GM10248 (cell line): ENCODE data around the gene PLXNB3.

ENCODE experiments used
- CTCF ChIA-PET: fragments of 300-600 bp; sonication (Branson Sonifier 250); formaldehyde crosslinking; extraction: SDS; loops from one replicate; lab custom pipeline; 2021; ENCODE audit warnings: antibody characterized with exemption; lab: Yijun Ruan, JAX
- POLR2A ChIA-PET: fragments of 350-650 bp; sonication (Branson Sonifier 250); formaldehyde crosslinking; extraction: SDS; loops from one replicate; lab custom pipeline; 2020; ENCODE audit warnings: antibody characterized with exemption; lab: Yijun Ruan, JAX
- DNase-seq: peaks from one replicate; pipeline ENCODE4 v3.0.0; 2012; ENCODE audit errors: extremely low spot score
- TF ChIP-seq, protein P1 (sequence below): IDR thresholded peaks from 2 replicates; pipeline ENCODE4 v1.5.1; 2012; ENCODE audit warnings: mild to moderate bottlenecking, low read depth; ENCODE audit errors: extremely low read depth, missing control alignments, control extremely low read depth

PLXNB3 gene

DNA sequence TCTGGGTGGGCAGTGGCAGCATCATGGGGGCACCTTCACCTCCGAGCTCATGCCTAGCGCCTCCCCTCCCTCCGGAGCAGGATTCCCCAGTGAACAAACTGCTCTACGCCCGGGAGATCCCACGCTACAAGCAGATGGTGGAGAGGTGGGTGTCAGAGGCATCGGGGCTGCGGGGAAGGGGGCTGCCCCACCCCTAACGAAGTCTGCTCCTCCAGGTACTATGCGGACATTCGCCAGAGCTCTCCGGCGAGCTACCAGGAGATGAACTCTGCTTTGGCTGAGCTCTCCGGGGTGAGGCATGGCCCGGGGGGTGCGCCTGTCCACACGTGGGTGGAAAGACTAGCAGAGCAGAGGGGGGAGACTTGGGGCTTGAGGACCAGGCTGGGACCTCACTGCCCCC, 14.1 kb downstream of the PLXNB3 start:
- ChIA-PET POLR2A (interaction anchor here (0.8 kb wide), 1 partner anchor 169 kb away, joined by 3 read pairs; no protein-coding TSS in a partner anchor), CTCF (interaction anchor here (1.1 kb wide), 1 partner anchor 11 kb away, joined by 3 read pairs; no protein-coding TSS in a partner anchor)
- TF ChIP-seq, protein P1, sequence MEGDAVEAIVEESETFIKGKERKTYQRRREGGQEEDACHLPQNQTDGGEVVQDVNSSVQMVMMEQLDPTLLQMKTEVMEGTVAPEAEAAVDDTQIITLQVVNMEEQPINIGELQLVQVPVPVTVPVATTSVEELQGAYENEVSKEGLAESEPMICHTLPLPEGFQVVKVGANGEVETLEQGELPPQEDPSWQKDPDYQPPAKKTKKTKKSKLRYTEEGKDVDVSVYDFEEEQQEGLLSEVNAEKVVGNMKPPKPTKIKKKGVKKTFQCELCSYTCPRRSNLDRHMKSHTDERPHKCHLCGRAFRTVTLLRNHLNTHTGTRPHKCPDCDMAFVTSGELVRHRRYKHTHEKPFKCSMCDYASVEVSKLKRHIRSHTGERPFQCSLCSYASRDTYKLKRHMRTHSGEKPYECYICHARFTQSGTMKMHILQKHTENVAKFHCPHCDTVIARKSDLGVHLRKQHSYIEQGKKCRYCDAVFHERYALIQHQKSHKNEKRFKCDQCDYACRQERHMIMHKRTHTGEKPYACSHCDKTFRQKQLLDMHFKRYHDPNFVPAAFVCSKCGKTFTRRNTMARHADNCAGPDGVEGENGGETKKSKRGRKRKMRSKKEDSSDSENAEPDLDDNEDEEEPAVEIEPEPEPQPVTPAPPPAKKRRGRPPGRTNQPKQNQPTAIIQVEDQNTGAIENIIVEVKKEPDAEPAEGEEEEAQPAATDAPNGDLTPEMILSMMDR, result no peak
- no peak for DNase-seq

DNA sequence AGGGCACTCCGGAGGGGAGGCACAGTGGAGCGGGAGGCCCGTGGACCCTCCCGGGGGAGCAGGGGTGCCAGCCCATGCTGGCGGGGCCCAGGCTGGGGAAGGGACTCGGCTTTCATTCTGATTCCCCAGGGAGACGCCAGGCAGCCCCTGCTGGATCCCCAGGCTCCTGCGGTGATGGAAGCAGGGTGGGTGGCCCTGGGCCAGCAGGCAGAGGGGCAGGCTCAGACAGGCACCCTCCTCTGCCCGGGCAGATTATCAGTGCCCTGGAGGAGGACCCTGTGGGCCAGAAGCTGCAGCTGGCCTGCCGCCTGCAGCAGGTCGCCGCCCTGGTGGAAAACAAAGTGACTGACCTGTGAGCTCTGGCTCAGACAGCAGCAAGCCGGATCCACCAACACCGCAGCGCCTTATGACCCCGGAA, 14.6 kb downstream of the PLXNB3 start:
- TF ChIP-seq, protein P1, result no peak
- DNase-seq, result no peak
- ChIA-PET CTCF (no interaction called here), POLR2A (no interaction called here)

DNA sequence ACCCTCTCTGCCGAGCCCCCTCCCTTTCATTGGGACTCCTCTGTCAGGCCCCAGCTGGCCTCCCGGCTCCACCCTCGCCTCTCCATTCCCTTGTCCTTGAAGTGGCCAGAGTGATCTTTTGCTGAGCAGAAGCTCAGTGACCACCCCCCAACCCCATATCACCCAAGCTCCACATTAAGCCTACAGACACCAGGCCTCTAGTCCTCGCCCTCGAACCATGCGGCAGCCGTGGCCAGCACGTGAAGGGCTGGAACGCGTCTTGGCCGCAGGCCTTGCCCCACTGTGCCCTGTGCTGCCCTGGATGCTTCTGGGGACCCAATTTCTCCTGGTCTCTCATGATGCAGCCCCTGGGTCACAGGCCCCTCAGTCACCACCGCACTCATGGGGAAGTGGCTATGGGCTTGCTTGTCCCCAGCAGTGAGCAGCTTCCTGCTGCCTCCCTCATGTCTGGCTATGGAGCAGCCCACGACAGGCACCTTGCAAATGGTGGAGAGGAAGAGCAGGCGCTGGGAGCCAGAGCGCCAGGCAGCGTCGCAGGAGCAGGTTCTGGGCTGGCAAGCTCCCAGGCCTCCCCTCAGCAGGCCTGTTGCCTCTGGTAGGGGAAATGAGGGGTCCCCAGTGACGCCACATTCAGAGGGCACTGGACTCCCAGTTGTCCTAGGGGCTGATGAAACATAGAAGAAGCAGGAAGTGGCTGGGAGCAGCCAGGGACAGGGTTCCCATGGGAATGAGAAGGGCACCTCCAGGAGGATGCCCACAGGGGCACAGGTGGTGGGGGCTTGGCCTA, 16.0 kb downstream of the PLXNB3 start:
- no peak for DNase-seq
- CTCF ChIA-PET, result interaction anchor here (1.6 kb wide), 1 partner anchor 10 kb away, joined by 3 read pairs; no protein-coding TSS in a partner anchor
- POLR2A ChIA-PET, result no interaction called here
- TF ChIP-seq, protein P1, result no peak

DNA sequence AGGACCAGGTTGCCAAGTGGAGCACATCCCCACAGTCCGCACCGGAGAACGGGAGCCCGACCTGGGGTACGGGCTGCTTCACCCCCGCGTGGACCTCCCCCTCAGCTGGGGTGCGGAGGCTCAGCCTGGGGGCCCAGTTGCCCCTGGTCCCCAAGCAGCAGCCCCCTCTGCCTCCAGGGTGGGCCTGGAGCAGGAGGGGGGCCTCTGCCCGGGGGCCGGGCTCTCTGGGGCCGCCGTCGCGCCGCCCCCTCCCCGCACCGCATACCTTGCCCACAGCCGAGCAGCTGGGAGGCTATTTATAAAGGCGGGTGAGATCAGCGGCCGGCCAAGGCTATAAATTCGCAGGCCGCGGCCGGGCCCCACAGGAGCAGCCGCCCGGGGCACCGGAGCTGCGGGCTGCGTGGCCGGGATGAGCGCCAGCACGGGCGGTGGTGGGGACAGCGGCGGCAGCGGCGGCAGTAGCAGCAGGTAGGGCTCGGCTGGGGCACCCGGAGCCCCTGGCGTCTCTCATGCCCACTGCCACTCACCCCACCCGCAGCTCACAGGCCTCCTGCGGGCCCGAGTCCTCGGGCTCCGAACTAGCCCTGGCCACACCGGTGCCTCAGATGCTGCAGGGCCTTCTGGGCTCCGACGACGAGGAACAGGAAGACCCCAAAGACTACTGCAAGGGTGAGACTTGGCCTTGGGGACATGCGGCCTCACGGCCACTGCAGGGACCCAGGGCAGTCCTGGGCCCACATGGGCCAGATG, 16.8 kb downstream of the PLXNB3 start, which contains the start of gene SRPK3:
Gene SRPK3, plus strand, starts transcription at position 364 of the 750 bp plus-strand sequence. Its CDS starts 46 bp downstream, at position 410.
- TF ChIP-seq, protein P1, result no peak
- ChIA-PET POLR2A (no interaction called here), CTCF (interaction anchor here (1.6 kb wide), 1 partner anchor 9 kb away, joined by 3 read pairs; no protein-coding TSS in a partner anchor)
- DNase-seq, result no peak

DNA sequence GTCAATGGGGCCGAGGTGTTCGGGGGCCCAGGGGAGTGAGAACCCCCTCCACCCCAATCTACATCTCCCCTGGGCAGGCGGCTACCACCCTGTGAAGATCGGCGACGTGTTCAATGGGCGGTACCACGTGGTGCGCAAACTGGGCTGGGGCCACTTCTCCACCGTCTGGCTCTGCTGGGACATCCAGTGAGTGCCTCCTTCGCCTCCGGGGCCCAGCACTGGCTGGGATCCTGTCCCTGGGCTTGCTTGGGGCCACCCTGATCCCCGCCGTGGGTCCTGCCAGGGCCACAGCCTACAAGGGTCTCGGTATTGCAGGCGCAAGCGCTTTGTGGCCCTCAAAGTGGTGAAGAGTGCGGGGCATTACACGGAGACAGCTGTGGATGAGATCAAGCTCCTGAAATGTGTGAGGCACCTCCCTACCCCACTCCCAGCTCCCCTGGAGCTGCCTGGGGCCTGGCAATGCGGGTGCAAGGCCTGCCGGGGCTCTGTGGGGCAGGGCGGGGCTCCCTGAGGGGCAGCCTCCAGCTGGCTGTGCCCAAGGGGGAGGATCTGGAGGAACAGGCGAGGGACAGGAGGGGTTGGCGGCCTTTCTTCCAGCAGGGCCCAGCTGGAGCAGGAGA, 17.5 kb downstream of the PLXNB3 start:
- ChIA-PET POLR2A (no interaction called here), CTCF (interaction anchor here (1.2 kb wide), 1 partner anchor 14 kb away, joined by 5 read pairs; no protein-coding TSS in a partner anchor)
- no peak for DNase-seq
- TF ChIP-seq, protein P1, result no peak

DNA sequence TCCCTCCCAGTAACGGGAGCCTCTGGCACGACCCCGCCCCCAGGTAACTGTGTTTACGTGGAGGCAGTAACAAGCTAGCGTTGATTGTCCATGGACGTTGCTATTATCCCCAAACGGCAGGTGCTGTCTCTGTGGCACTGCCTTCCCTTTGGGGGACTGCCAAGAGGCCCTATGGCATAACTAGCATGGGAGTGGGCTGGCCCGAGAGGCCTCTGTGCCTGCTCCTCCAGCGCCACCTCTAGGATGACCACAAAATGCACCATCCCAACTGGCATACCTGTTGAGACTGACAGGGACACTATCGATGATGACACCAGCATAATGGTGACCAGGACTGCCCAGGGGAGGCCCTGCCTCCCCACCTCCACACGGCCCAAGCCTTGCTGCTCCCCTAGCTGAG, 18.3 kb downstream of the PLXNB3 start:
- DNase-seq, result no peak
- POLR2A ChIA-PET, result no interaction called here
- TF ChIP-seq, protein P1, result no peak
- CTCF ChIA-PET, result interaction anchor here (1.2 kb wide), 1 partner anchor 14 kb away, joined by 5 read pairs; no protein-coding TSS in a partner anchor
